WTC11 (cell line): ENCODE data around the gene FGF14.

Experiments used
- FOXJ3 ChIP-seq: sonication (generic); formaldehyde crosslinking; IDR thresholded peaks from 2 replicates; pipeline ENCODE4 v1.9.0; 2021; ENCODE audit warnings: missing genetic modification reagents, mild to moderate bottlenecking, borderline replicate concordance
- MAX ChIP-seq: sonication (generic); formaldehyde crosslinking; IDR thresholded peaks from 2 replicates; pipeline ENCODE4 v1.8.0; 2022; ENCODE audit warnings: mild to moderate bottlenecking, missing genetic modification reagents
- NR2C2 ChIP-seq: sonication (generic); formaldehyde crosslinking; IDR thresholded peaks from 2 replicates; pipeline ENCODE4 v1.8.0; 2022; ENCODE audit warnings: mild to moderate bottlenecking, missing genetic modification reagents
- OVOL2 ChIP-seq: fragments of 250-450 bp; sonication (Bioruptor Pico); IDR thresholded peaks from 2 replicates; pipeline ENCODE4 v1.9.0; 2021; ENCODE audit warnings: mild to moderate bottlenecking, borderline replicate concordance
- SP1 ChIP-seq: sonication (generic); formaldehyde crosslinking; conservative IDR thresholded peaks from 2 replicates; pipeline ENCODE4 v1.8.1; 2022; ENCODE audit warnings: missing genetic modification reagents
- ZNF423 ChIP-seq: fragments of 250-450 bp; sonication (Bioruptor Pico); IDR thresholded peaks from 2 replicates; pipeline ENCODE4 v2.1.2; 2022; ENCODE audit warnings: mild to moderate bottlenecking, moderate library complexity
- TF ChIP-seq, protein P1 (sequence below): fragments of 200-600 bp; IDR thresholded peaks from 2 replicates; pipeline ENCODE4 v1.8.0; 2022; ENCODE audit warnings: antibody characterized with exemption

- TF ChIP-seq NR2C2 (CRISPR knock-in tag) (no peak), MAX (CRISPR knock-in tag) (no peak), FOXJ3 (CRISPR knock-in tag) (no peak), SP1 (CRISPR knock-in tag) (no peak), ZNF423 (CRISPR knock-in tag) (no peak), OVOL2 (CRISPR knock-in tag) (no peak)
- TF ChIP-seq, protein P1, sequence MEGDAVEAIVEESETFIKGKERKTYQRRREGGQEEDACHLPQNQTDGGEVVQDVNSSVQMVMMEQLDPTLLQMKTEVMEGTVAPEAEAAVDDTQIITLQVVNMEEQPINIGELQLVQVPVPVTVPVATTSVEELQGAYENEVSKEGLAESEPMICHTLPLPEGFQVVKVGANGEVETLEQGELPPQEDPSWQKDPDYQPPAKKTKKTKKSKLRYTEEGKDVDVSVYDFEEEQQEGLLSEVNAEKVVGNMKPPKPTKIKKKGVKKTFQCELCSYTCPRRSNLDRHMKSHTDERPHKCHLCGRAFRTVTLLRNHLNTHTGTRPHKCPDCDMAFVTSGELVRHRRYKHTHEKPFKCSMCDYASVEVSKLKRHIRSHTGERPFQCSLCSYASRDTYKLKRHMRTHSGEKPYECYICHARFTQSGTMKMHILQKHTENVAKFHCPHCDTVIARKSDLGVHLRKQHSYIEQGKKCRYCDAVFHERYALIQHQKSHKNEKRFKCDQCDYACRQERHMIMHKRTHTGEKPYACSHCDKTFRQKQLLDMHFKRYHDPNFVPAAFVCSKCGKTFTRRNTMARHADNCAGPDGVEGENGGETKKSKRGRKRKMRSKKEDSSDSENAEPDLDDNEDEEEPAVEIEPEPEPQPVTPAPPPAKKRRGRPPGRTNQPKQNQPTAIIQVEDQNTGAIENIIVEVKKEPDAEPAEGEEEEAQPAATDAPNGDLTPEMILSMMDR, result no peak
Observed at GRCh38 chr13:101792189-101792588, 609.7 kb downstream of the FGF14 start.
